Measurements from ENCODE around the gene ZC3H12D.

Gene ZC3H12D

GRCh38 chr6:149403534-149403933 lies 81.3 kb downstream of the ZC3H12D start:
- no peak for DNase-seq

DNA sequence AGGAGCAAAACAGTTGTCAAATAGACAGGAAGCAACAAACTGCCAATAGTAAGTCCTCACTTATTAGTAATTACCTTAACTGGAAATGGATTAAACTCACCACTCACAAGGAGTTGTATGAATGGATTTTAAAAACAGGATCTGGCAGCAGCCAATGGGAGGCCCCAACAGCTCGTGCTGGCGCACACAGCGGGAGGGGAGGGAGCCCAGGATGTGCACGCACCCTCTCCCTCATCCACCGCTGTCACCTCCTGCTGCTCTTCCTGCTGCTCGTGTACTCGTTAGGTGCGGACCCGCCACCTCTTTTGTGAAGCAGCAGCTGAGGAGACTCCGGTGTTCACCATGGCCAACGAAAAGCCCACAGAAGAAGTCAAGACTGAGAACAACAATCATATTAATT lies 84.8 kb downstream of the ZC3H12D start, which contains the start of gene SUMO4:
Gene SUMO4, plus strand, starts transcription at position 213 of the 400 bp plus-strand sequence. Its CDS starts 130 bp downstream, at position 343.
- DNase-seq: no peak

- DNase-seq: no peak
Observed at GRCh38 chr6:149397384-149397783, 87.4 kb downstream of the ZC3H12D start.
